ENCODE measurements around the gene B3GAT3.

B3GAT3 gene

GRCh38 chr11:62611705-62612365 is 10.0 kb downstream of the B3GAT3 start:
- peaks cover 9% of the 10 kb centered on the region; the same call in 1 of the 2 replicates for H3K4me1 ChIP-seq (ENCODE audit: insufficient read depth, low read length)
- WGBS: 6% methylated on average over 34 of the region's 34 CpGs
- H3K4me3 ChIP-seq (ENCODE audit: low read length): peak overlapping the region; percentile 66
- H3K9me3 ChIP-seq (ENCODE audit: insufficient read depth, low read depth, low read length): no peaks in the 10 kb centered on the region
- peak overlapping the region; percentile 39; the same call in 1 of the 2 replicates for H3K9ac ChIP-seq (ENCODE audit: low read depth, low read length)
- H3K27ac ChIP-seq (ENCODE audit: low read depth, low read length): no peak overlapping the region
- H3K27me3 ChIP-seq (ENCODE audit: insufficient read depth, low read length): peaks cover 10% of the 10 kb centered on the region; the same call in 1 of the 2 replicates
- peaks cover 7% of the 10 kb centered on the region; the same call in 1 of the 2 replicates for H3K36me3 ChIP-seq (ENCODE audit: insufficient read depth, low read length)

- Histone ChIP-seq H3K4me1 (ENCODE audit: insufficient read depth, low read length) (peaks cover 9% of the 10 kb centered on the region; the same call in 1 of the 2 replicates), H3K27ac (ENCODE audit: low read depth, low read length) (no peak overlapping the region), H3K27me3 (ENCODE audit: insufficient read depth, low read length) (peaks cover 10% of the 10 kb centered on the region; the same call in 1 of the 2 replicates), H3K4me3 (ENCODE audit: low read length) (peak overlapping the region; percentile 66), H3K36me3 (ENCODE audit: insufficient read depth, low read length) (peaks cover 2% of the 10 kb centered on the region; the same call in 1 of the 2 replicates), H3K9me3 (ENCODE audit: insufficient read depth, low read depth, low read length) (no peaks in the 10 kb centered on the region), H3K9ac (ENCODE audit: low read depth, low read length) (no peak overlapping the region)
- WGBS: 73% methylated on average over 24 of the region's 28 CpGs
Observed at GRCh38 chr11:62610814-62611704, 10.7 kb downstream of the B3GAT3 start.

- Histone ChIP-seq H3K9ac (ENCODE audit: low read depth, low read length) (no peak overlapping the region), H3K27ac (ENCODE audit: low read depth, low read length) (no peak overlapping the region)
- WGBS: 91% methylated on average over 6 of the region's 6 CpGs
Observed at GRCh38 chr11:62610403-62610802, 11.4 kb downstream of the B3GAT3 start.

GRCh38 chr11:62608776-62609175 is 13.0 kb downstream of the B3GAT3 start:
- H3K9ac ChIP-seq (ENCODE audit: low read depth, low read length): no peak overlapping the region
- peaks cover 16% of the 10 kb centered on the region for H3K27me3 ChIP-seq (ENCODE audit: insufficient read depth, low read length)
- peaks cover 13% of the 10 kb centered on the region; the same call in 1 of the 2 replicates for H3K4me1 ChIP-seq (ENCODE audit: insufficient read depth, low read length)
- H3K27ac ChIP-seq (ENCODE audit: low read depth, low read length): no peak overlapping the region
- WGBS: 94% methylated on average over 12 of the region's 12 CpGs
- no peak overlapping the region for H3K4me3 ChIP-seq (ENCODE audit: low read length)
- H3K9me3 ChIP-seq (ENCODE audit: insufficient read depth, low read depth, low read length): no peaks in the 10 kb centered on the region
- no peaks in the 10 kb centered on the region for H3K36me3 ChIP-seq (ENCODE audit: insufficient read depth, low read length)

More at GRCh38 chr11:62610403-62610802, 11.4 kb downstream of the B3GAT3 start:
- peaks cover 2% of the 10 kb centered on the region; the same call in 1 of the 2 replicates for H3K36me3 ChIP-seq (ENCODE audit: insufficient read depth, low read length)
- H3K4me3 ChIP-seq (ENCODE audit: low read length): no peak overlapping the region
- H3K9me3 ChIP-seq (ENCODE audit: insufficient read depth, low read depth, low read length): no peaks in the 10 kb centered on the region
- H3K27me3 ChIP-seq (ENCODE audit: insufficient read depth, low read length): peaks cover 10% of the 10 kb centered on the region; the same call in 1 of the 2 replicates
- H3K4me1 ChIP-seq (ENCODE audit: insufficient read depth, low read length): peaks cover 9% of the 10 kb centered on the region; the same call in 1 of the 2 replicates

- Histone ChIP-seq H3K9me3 (ENCODE audit: insufficient read depth, low read depth, low read length) (no peaks in the 10 kb centered on the region), H3K9ac (ENCODE audit: low read depth, low read length) (no peak overlapping the region)
- WGBS: 87% methylated on average over 4 of the region's 4 CpGs
Observed at GRCh38 chr11:62607714-62608113, 14.1 kb downstream of the B3GAT3 start.

GRCh38 chr11:62605902-62606301 is 15.9 kb downstream of the B3GAT3 start:
- WGBS: 93% methylated on average over 15 of the region's 15 CpGs

More at GRCh38 chr11:62607714-62608113, 14.1 kb downstream of the B3GAT3 start:
- H3K4me3 ChIP-seq (ENCODE audit: low read length): no peak overlapping the region
- H3K27me3 ChIP-seq (ENCODE audit: insufficient read depth, low read length): peaks cover 26% of the 10 kb centered on the region
- H3K4me1 ChIP-seq (ENCODE audit: insufficient read depth, low read length): peaks cover 17% of the 10 kb centered on the region; the same call in 1 of the 2 replicates
- H3K36me3 ChIP-seq (ENCODE audit: insufficient read depth, low read length): no peaks in the 10 kb centered on the region
- no peak overlapping the region for H3K27ac ChIP-seq (ENCODE audit: low read depth, low read length)

GRCh38 chr11:62605467-62605866 is 16.3 kb downstream of the B3GAT3 start:
- Histone ChIP-seq H3K27ac (ENCODE audit: low read depth, low read length) (no peak overlapping the region), H3K36me3 (ENCODE audit: insufficient read depth, low read length) (no peaks in the 10 kb centered on the region), H3K4me3 (ENCODE audit: low read length) (no peak overlapping the region), H3K9me3 (ENCODE audit: insufficient read depth, low read depth, low read length) (no peaks in the 10 kb centered on the region), H3K4me1 (ENCODE audit: insufficient read depth, low read length) (peaks cover 12% of the 10 kb centered on the region; the same call in 1 of the 2 replicates), H3K27me3 (ENCODE audit: insufficient read depth, low read length) (peaks cover 25% of the 10 kb centered on the region), H3K9ac (ENCODE audit: low read depth, low read length) (no peak overlapping the region)
- 96% methylated on average over 6 of the region's 6 CpGs for WGBS

More at GRCh38 chr11:62605902-62606301, 15.9 kb downstream of the B3GAT3 start:
- Histone ChIP-seq H3K9ac (ENCODE audit: low read depth, low read length) (no peak overlapping the region), H3K27me3 (ENCODE audit: insufficient read depth, low read length) (peaks cover 21% of the 10 kb centered on the region), H3K9me3 (ENCODE audit: insufficient read depth, low read depth, low read length) (no peaks in the 10 kb centered on the region), H3K4me1 (ENCODE audit: insufficient read depth, low read length) (peaks cover 12% of the 10 kb centered on the region; the same call in 1 of the 2 replicates), H3K27ac (ENCODE audit: low read depth, low read length) (no peak overlapping the region), H3K36me3 (ENCODE audit: insufficient read depth, low read length) (no peaks in the 10 kb centered on the region), H3K4me3 (ENCODE audit: low read length) (no peak overlapping the region)

- Histone ChIP-seq H3K36me3 (ENCODE audit: insufficient read depth, low read length) (peaks cover 6% of the 10 kb centered on the region; the same call in 1 of the 2 replicates), H3K9me3 (ENCODE audit: insufficient read depth, low read depth, low read length) (no peaks in the 10 kb centered on the region), H3K4me1 (ENCODE audit: insufficient read depth, low read length) (peaks cover 19% of the 10 kb centered on the region), H3K27ac (ENCODE audit: low read depth, low read length) (no peak overlapping the region), H3K4me3 (ENCODE audit: low read length) (no peak overlapping the region), H3K27me3 (ENCODE audit: insufficient read depth, low read length) (peaks cover 25% of the 10 kb centered on the region), H3K9ac (ENCODE audit: low read depth, low read length) (no peak overlapping the region)
- 66% methylated on average over 11 of the region's 13 CpGs for WGBS
Observed at GRCh38 chr11:62604460-62605120, 17.2 kb downstream of the B3GAT3 start.

- WGBS: 93% methylated on average over 8 of the region's 8 CpGs
- H3K27ac ChIP-seq (ENCODE audit: low read depth, low read length): no peak overlapping the region
- H3K27me3 ChIP-seq (ENCODE audit: insufficient read depth, low read length): peaks cover 25% of the 10 kb centered on the region
- H3K9ac ChIP-seq (ENCODE audit: low read depth, low read length): no peak overlapping the region
- no peaks in the 10 kb centered on the region for H3K9me3 ChIP-seq (ENCODE audit: insufficient read depth, low read depth, low read length)
- peaks cover 11% of the 10 kb centered on the region for H3K36me3 ChIP-seq (ENCODE audit: insufficient read depth, low read length)
- H3K4me1 ChIP-seq (ENCODE audit: insufficient read depth, low read length): peaks cover 25% of the 10 kb centered on the region
- no peak overlapping the region for H3K4me3 ChIP-seq (ENCODE audit: low read length)
Observed at GRCh38 chr11:62603776-62604299, 17.9 kb downstream of the B3GAT3 start.

GRCh38 chr11:62603072-62603408 is 18.7 kb downstream of the B3GAT3 start:
- Histone ChIP-seq H3K27ac (ENCODE audit: low read depth, low read length) (no peak overlapping the region), H3K36me3 (ENCODE audit: insufficient read depth, low read length) (peaks cover 19% of the 10 kb centered on the region), H3K4me3 (ENCODE audit: low read length) (peak overlapping the region; percentile 88), H3K27me3 (ENCODE audit: insufficient read depth, low read length) (peaks cover 25% of the 10 kb centered on the region), H3K4me1 (ENCODE audit: insufficient read depth, low read length) (peaks cover 29% of the 10 kb centered on the region), H3K9me3 (ENCODE audit: insufficient read depth, low read depth, low read length) (no peaks in the 10 kb centered on the region), H3K9ac (ENCODE audit: low read depth, low read length) (peak overlapping the region; percentile 77; the same call in 1 of the 2 replicates)
- WGBS: 47% methylated on average over 13 of the region's 13 CpGs
